HepG2 (cell line): Measurements from ENCODE around the gene DUOXA2.

ENCODE experiments used
- ATF2 ChIP-seq: sonication (generic); formaldehyde crosslinking; IDR thresholded peaks from 2 replicates; pipeline ENCODE4 v1.4.0; 2020; ENCODE audit warnings: missing genetic modification reagents
- PTBP1 ChIP-seq: fragments of 200-400 bp; formaldehyde crosslinking; IDR thresholded peaks from 2 replicates; pipeline ENCODE4 v1.6.1; 2018; ENCODE audit warnings: low read length, low read depth; ENCODE audit not compliant: poor library complexity, severe bottlenecking
- REST ChIP-seq, 2 experiments: IDR thresholded peaks; 2 replicates each; pipeline ENCODE4 v1.6.1; 2011 to 2012; ENCODE audit warnings: low read length in 2 of 2, borderline replicate concordance in 1 of 2, low read depth in 1 of 2, mild to moderate bottlenecking in 1 of 2, moderate library complexity in 1 of 2
- TARDBP ChIP-seq: sonication (generic); formaldehyde crosslinking; IDR thresholded peaks from 2 replicates; pipeline ENCODE4 v1.8.0; 2022; ENCODE audit warnings: mild to moderate bottlenecking, missing genetic modification reagents
- ZBTB33 ChIP-seq: sonication (generic); formaldehyde crosslinking; IDR thresholded peaks from 2 replicates; pipeline ENCODE4 v1.4.0; 2020; ENCODE audit warnings: missing genetic modification reagents
- ZZZ3 ChIP-seq: sonication (generic); formaldehyde crosslinking; IDR thresholded peaks from 2 replicates; pipeline ENCODE4 v1.4.0; 2020; ENCODE audit warnings: missing genetic modification reagents, mild to moderate bottlenecking, borderline replicate concordance

- no peak for TF ChIP-seq ATF2 (CRISPR knock-in tag)
- no peak for TF ChIP-seq TARDBP (CRISPR knock-in tag)
- no peak for TF ChIP-seq PTBP1
- no peak for TF ChIP-seq ZBTB33 (CRISPR knock-in tag)
- no peak for TF ChIP-seq ZZZ3
- TF ChIP-seq REST (IDR thresholded peaks at IDR 0.05; ENCODE audit: borderline replicate concordance in 1 of 2, low read depth in 1 of 2, low read length in 2 of 2), result no peak
These were observed 2.6 kb downstream of the DUOXA2 start for GRCh38 chr15:45116482-45117307.
